Calu3 (cell line): ENCODE data around the gene CRYBG3. TPM values are rescaled to one million over a fixed set of nuclear protein-coding genes. Genes with fewer than 3 reads are reported as not detected.

Experiments used
- BruUV-seq: library from RNA; stranded (reverse); fragments of 400-500 nt; replicated peaks from 2 replicates; lab custom pipeline; 2021; lab: Mats Ljungman, UMichigan
- CTCF ChIA-PET: fragments of 300-600 bp; sonication (Branson Sonifier 250); formaldehyde crosslinking; loops from one replicate; lab custom pipeline; 2022; ENCODE audit warnings: antibody characterized with exemption; lab: Charles Lee
- DNase-seq: peaks from one replicate; pipeline ENCODE4 v3.0.0; 2022
- H3K27ac Mint-ChIP-seq: one replicate; pipeline ENCODE4 v1.8.0; 2022; ENCODE audit warnings: mixed read lengths; ENCODE audit not compliant: unreplicated experiment
- H3K27me3 Mint-ChIP-seq: one replicate; pipeline ENCODE4 v1.8.0; 2022; ENCODE audit warnings: mixed read lengths; ENCODE audit not compliant: unreplicated experiment
- H3K36me3 Mint-ChIP-seq: one replicate; pipeline ENCODE4 v1.8.0; 2022; ENCODE audit warnings: mild to moderate bottlenecking, moderate library complexity, mixed read lengths; ENCODE audit not compliant: insufficient read depth, unreplicated experiment
- H3K4me1 Mint-ChIP-seq: one replicate; pipeline ENCODE4 v1.8.0; 2022; ENCODE audit warnings: mild to moderate bottlenecking, low read depth, mixed read lengths; ENCODE audit not compliant: unreplicated experiment
- H3K4me3 Mint-ChIP-seq: one replicate; pipeline ENCODE4 v1.8.0; 2022; ENCODE audit warnings: mild to moderate bottlenecking, low read depth, moderate library complexity, mixed read lengths; ENCODE audit not compliant: unreplicated experiment
- H3K9me3 Mint-ChIP-seq: one replicate; pipeline ENCODE4 v1.8.0; 2022; ENCODE audit warnings: low read depth, mixed read lengths; ENCODE audit not compliant: unreplicated experiment
- CTCF ChIP-seq: fragments of 200-600 bp; IDR thresholded peaks from one replicate; pipeline ENCODE4 v1.8.0; 2022; ENCODE audit warnings: antibody characterized with exemption; ENCODE audit not compliant: unreplicated experiment
- intact Hi-C: fragments of 100-400 bp; cut with micrococcal nuclease; formaldehyde crosslinking; loops from one replicate; pipeline ENCODE4 v1.10.0; 2022; ENCODE audit not compliant: unreplicated experiment
- total RNA-seq: library from RNA; stranded (reverse); gene quantifications from 2 replicates; pipeline ENCODE4 v1.2.3, GENCODE V29; 2022

CRYBG3 gene
- total RNA-seq, 1 experiment from 2014 or later, result 10.3 TPM

DNA sequence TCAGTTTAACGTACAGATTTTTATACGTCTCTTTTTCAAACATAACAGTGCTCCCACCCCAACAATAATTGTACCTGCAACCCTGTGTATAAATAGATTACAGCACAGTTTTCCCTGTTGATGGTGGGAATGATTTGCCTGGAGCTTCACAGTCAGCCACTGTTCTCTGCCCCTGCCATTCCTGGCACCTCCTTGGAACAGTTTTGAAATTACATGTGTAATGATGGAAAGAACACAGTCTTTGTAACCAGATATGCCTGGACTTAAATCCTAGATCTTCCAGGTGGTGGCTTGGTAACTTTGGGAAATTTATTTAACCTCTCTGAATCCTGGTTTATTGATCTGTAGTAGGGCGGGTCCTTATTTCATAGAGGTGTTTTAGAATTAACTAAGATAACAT is 27.0 kb downstream of the CRYBG3 start:
- no TSS peak for BruUV-seq
- H3K9me3 Mint-ChIP-seq, result no peaks in the 10 kb centered on the region
- no peak for DNase-seq

DNA sequence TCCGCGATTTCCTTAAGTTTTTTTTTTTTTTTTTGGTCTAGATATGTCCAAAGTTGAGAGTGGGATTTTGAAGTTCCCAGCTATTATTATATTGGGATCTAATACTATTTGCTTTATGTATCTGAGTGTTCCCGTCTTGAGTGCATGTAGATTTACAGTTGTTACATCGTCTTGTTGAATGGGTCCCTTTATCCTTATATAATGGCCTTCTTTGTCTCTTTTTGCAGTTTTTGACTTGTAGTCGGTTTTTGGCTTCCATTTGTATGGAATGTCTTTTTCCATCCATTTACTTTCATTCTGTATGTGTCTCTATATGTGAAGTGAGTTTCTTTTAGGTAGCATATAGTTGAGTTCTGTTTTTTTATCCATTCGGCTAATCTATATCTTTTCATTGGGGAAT is 35.6 kb downstream of the CRYBG3 start:
- Mint-ChIP-seq H3K36me3 (no peaks in the 10 kb centered on the region), H3K27me3 (no peaks in the 10 kb centered on the region), H3K9me3 (peaks cover 7% of the 10 kb centered on the region), H3K4me1 (no peaks in the 10 kb centered on the region), H3K4me3 (no peak overlapping the region), H3K27ac (no peak overlapping the region)
- no peak for DNase-seq
- CTCF ChIA-PET, result interaction anchor here (0.7 kb wide), 1 partner anchor 946 kb away, joined by 3 read pairs; no protein-coding TSS in a partner anchor
- no TSS peak for BruUV-seq
- no peak for TF ChIP-seq CTCF
- intact Hi-C loops, result no loop called here

More for the DNA sequence above, 27.0 kb downstream of the CRYBG3 start:
- intact Hi-C loops, result no loop called here
- no peak for TF ChIP-seq CTCF
- Mint-ChIP-seq H3K4me3 (no peak overlapping the region), H3K4me1 (no peaks in the 10 kb centered on the region), H3K36me3 (no peaks in the 10 kb centered on the region), H3K27me3 (no peaks in the 10 kb centered on the region), H3K27ac (no peak overlapping the region)
- CTCF ChIA-PET, result no interaction called here

DNA sequence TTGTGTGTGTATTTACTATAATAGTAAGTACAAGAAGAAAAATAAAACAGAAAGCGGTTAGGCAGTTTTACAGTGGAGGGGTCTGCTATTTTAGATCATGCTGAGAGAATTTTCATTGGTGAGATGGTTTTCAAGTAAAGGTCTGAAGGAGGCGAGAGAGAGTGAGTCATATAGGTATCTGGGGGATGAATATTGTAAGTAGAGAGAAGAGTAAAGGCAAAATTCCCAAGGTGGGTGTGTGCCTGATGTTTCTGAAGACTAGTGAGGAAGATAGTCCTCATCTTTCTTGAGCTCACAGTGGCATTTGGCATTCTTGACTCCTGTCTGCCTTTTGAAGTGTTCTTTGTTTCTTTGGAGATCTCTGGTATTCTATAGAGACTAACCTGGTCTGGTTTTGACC is 38.6 kb downstream of the CRYBG3 start:
- Mint-ChIP-seq H3K27me3 (no peaks in the 10 kb centered on the region), H3K9me3 (peaks cover 3% of the 10 kb centered on the region), H3K36me3 (no peaks in the 10 kb centered on the region), H3K27ac (no peak overlapping the region), H3K4me3 (no peak overlapping the region), H3K4me1 (no peaks in the 10 kb centered on the region)
- no peak for DNase-seq
- CTCF ChIA-PET, result no interaction called here
- intact Hi-C loops, result no loop called here
- no peak for TF ChIP-seq CTCF
- BruUV-seq, result no TSS peak

DNA sequence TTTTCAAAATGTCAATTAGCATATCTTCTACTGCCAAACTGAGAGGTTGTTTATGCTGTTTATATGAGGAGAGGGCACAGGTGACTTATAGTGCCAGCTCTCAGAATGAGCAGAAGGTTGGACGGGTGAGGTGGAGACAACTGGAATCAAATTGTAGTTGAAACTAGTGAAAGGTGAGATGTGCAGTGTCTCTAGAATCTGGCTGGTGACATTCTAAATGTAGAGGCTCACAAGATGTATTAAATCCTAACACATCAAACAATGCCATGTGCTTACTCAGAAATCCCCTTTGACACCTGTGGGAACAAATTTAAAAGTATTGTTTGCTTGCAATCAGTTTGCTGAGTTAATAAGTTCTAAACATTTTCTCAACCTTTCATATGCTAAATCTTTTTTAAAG is 40.8 kb downstream of the CRYBG3 start:
- Mint-ChIP-seq H3K36me3 (no peaks in the 10 kb centered on the region), H3K9me3 (no peaks in the 10 kb centered on the region), H3K4me3 (no peak overlapping the region), H3K27ac (no peak overlapping the region), H3K4me1 (no peaks in the 10 kb centered on the region), H3K27me3 (no peaks in the 10 kb centered on the region)
- BruUV-seq, result no TSS peak
- CTCF ChIA-PET, result no interaction called here
- no peak for DNase-seq
- no peak for TF ChIP-seq CTCF
- intact Hi-C loops, result no loop called here
